OCI-LY7 (cell line): ENCODE data around the gene CMA1.

Experiments used
- EZH2phosphoT487 ChIP-seq: fragments of 200-600 bp; sonication (generic); IDR thresholded peaks from 2 replicates; pipeline ENCODE4 v1.6.1; 2018; ENCODE audit warnings: low read depth, borderline replicate concordance, mild to moderate bottlenecking, mixed run types, antibody characterized with exemption, low read length, moderate library complexity, mixed read lengths
- TF ChIP-seq, protein P1 (sequence below): fragments of 200-600 bp; sonication (generic); conservative IDR thresholded peaks from 2 replicates; pipeline ENCODE4 v1.5.1; 2014; ENCODE audit warnings: mild to moderate bottlenecking, antibody characterized with exemption, low read length, moderate library complexity, mixed read lengths

DNA sequence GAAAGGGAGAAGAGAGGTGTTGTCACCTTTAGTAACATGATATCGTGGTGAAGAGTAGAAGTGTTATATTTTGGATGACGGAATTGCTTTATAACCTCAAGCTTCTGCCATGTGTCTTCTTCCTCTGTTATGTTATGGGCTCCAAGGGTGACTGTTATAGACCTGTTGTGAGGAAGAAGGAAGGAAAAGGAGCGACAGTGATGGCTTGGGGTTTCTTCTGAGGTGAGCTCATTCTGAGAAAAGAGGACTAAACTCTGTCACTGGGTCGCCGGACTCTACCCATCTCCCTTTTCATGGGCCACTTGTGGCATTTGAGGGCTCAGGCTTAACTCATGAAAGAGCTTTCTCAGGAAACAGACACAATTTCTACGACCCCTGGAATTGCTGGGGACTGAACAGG is 1.6 kb downstream of the CMA1 start:
- TF ChIP-seq, protein P1, sequence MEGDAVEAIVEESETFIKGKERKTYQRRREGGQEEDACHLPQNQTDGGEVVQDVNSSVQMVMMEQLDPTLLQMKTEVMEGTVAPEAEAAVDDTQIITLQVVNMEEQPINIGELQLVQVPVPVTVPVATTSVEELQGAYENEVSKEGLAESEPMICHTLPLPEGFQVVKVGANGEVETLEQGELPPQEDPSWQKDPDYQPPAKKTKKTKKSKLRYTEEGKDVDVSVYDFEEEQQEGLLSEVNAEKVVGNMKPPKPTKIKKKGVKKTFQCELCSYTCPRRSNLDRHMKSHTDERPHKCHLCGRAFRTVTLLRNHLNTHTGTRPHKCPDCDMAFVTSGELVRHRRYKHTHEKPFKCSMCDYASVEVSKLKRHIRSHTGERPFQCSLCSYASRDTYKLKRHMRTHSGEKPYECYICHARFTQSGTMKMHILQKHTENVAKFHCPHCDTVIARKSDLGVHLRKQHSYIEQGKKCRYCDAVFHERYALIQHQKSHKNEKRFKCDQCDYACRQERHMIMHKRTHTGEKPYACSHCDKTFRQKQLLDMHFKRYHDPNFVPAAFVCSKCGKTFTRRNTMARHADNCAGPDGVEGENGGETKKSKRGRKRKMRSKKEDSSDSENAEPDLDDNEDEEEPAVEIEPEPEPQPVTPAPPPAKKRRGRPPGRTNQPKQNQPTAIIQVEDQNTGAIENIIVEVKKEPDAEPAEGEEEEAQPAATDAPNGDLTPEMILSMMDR, result no peak
- no peak for TF ChIP-seq EZH2phosphoT487
